ENCODE results near the gene MCAM.

Gene MCAM

GRCh38 chr11:119356349-119357031 lies 39.6 kb upstream of the MCAM start:
- Histone ChIP-seq H3K4me3 (ENCODE audit: low read depth in 1 of 2, low read length in 2 of 2) (peak overlapping the region; percentile 62 to 83), H3K27ac (ENCODE audit: low read depth, low read length) (no peak overlapping the region), H3K27me3 (ENCODE audit: control insufficient read depth in 1 of 2, insufficient read depth in 2 of 2, low read length in 2 of 2) (no peaks in the 10 kb centered on the region), H3K36me3 (ENCODE audit: insufficient read depth, low read length) (no peaks in the 10 kb centered on the region), H3K9ac (ENCODE audit: low read length) (peak overlapping the region; percentile 72), H3K9me3 (ENCODE audit: low read length) (no peaks in the 10 kb centered on the region), H3K4me1 (ENCODE audit: insufficient read depth, low read length) (peaks cover 10% of the 10 kb centered on the region)

- Histone ChIP-seq H3K4me1 (ENCODE audit: insufficient read depth, low read length) (peaks cover 3% of the 10 kb centered on the region), H3K27me3 (ENCODE audit: control insufficient read depth in 1 of 2, insufficient read depth in 2 of 2, low read length in 2 of 2) (no peaks in the 10 kb centered on the region), H3K4me3 (ENCODE audit: low read depth in 1 of 2, low read length in 2 of 2) (no peak overlapping the region), H3K27ac (ENCODE audit: low read depth, low read length) (no peak overlapping the region), H3K36me3 (ENCODE audit: insufficient read depth, low read length) (no peaks in the 10 kb centered on the region), H3K9ac (ENCODE audit: low read length) (no peak overlapping the region), H3K9me3 (ENCODE audit: low read length) (no peaks in the 10 kb centered on the region)
Measured at GRCh38 chr11:119355091-119355843, 38.3 kb upstream of the MCAM start.

DNA sequence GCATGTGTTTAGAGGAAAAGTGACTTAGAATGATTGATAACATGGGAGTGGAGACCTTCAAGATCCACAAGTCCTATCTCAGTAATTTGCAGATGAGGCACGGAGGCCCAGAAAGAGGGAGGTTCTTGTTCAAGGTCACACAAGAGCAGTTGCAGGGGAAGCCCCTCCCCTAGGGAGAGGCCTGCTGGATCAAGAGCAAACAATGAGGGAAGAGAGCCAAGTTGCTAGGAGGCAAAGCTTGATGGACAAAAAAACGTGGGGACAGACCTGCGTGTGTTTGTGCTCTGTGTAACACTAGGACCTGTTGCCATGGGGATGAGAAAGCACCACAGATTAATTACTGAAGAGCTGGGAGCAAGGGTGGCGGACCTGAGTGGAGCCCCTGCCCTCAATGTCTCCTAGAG lies 35.9 kb upstream of the MCAM start:
- Histone ChIP-seq H3K9ac (ENCODE audit: low read length) (no peak overlapping the region), H3K27ac (ENCODE audit: low read depth, low read length) (no peak overlapping the region), H3K36me3 (ENCODE audit: insufficient read depth, low read length) (no peaks in the 10 kb centered on the region), H3K27me3 (ENCODE audit: control insufficient read depth in 1 of 2, insufficient read depth in 2 of 2, low read length in 2 of 2) (no peaks in the 10 kb centered on the region), H3K4me1 (ENCODE audit: insufficient read depth, low read length) (peaks cover 3% of the 10 kb centered on the region), H3K9me3 (ENCODE audit: low read length) (no peaks in the 10 kb centered on the region), H3K4me3 (ENCODE audit: low read depth in 1 of 2, low read length in 2 of 2) (no peak overlapping the region)

DNA sequence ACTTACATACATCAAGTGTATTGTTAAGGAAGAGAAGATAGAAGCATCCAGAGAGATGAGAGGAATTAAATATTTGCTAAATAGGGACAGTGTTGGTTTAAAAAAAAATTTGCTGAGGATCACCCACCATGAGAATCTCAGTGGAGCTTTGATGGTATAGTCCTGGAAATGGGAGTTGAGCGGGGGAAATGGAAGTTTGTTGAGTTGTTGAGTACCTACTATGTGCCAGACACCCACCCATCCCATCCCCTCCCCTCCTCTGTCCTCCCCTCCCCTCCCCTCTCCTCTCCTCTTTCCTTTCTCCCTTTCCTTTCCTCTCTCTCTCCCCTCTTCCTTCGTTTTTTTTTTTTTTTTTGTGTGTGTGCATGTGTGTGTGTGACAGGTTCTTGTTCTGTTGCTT lies 34.3 kb upstream of the MCAM start:
- H3K36me3 ChIP-seq (ENCODE audit: insufficient read depth, low read length): no peaks in the 10 kb centered on the region
- no peak overlapping the region for H3K9ac ChIP-seq (ENCODE audit: low read length)
- peaks cover 3% of the 10 kb centered on the region for H3K4me1 ChIP-seq (ENCODE audit: insufficient read depth, low read length)
- no peak overlapping the region for H3K27ac ChIP-seq (ENCODE audit: low read depth, low read length)
- H3K4me3 ChIP-seq (ENCODE audit: low read depth in 1 of 2, low read length in 2 of 2): no peak overlapping the region
- H3K27me3 ChIP-seq (ENCODE audit: control insufficient read depth in 1 of 2, insufficient read depth in 2 of 2, low read length in 2 of 2): no peaks in the 10 kb centered on the region
- H3K9me3 ChIP-seq (ENCODE audit: low read length): no peaks in the 10 kb centered on the region

- Histone ChIP-seq H3K27me3 (ENCODE audit: control insufficient read depth in 1 of 2, insufficient read depth in 2 of 2, low read length in 2 of 2) (no peaks in the 10 kb centered on the region), H3K4me3 (ENCODE audit: low read depth in 1 of 2, low read length in 2 of 2) (no peak overlapping the region), H3K27ac (ENCODE audit: low read depth, low read length) (no peak overlapping the region), H3K9me3 (ENCODE audit: low read length) (no peaks in the 10 kb centered on the region), H3K36me3 (ENCODE audit: insufficient read depth, low read length) (no peaks in the 10 kb centered on the region), H3K9ac (ENCODE audit: low read length) (no peak overlapping the region), H3K4me1 (ENCODE audit: insufficient read depth, low read length) (no peaks in the 10 kb centered on the region)
Measured at GRCh38 chr11:119350302-119350701, 33.4 kb upstream of the MCAM start.

GRCh38 chr11:119347940-119348605 lies 31.1 kb upstream of the MCAM start:
- no peaks in the 10 kb centered on the region for H3K4me1 ChIP-seq (ENCODE audit: insufficient read depth, low read length)
- no peak overlapping the region for H3K27ac ChIP-seq (ENCODE audit: low read depth, low read length)
- no peak overlapping the region for H3K4me3 ChIP-seq (ENCODE audit: low read depth in 1 of 2, low read length in 2 of 2)
- H3K27me3 ChIP-seq (ENCODE audit: control insufficient read depth in 1 of 2, insufficient read depth in 2 of 2, low read length in 2 of 2): no peaks in the 10 kb centered on the region
- H3K9ac ChIP-seq (ENCODE audit: low read length): no peak overlapping the region
- no peaks in the 10 kb centered on the region for H3K9me3 ChIP-seq (ENCODE audit: low read length)
- no peaks in the 10 kb centered on the region for H3K36me3 ChIP-seq (ENCODE audit: insufficient read depth, low read length)

GRCh38 chr11:119347242-119347641 lies 30.3 kb upstream of the MCAM start:
- Histone ChIP-seq H3K4me1 (ENCODE audit: insufficient read depth, low read length) (no peaks in the 10 kb centered on the region), H3K4me3 (ENCODE audit: low read depth in 1 of 2, low read length in 2 of 2) (no peak overlapping the region), H3K9ac (ENCODE audit: low read length) (no peak overlapping the region), H3K9me3 (ENCODE audit: low read length) (no peaks in the 10 kb centered on the region), H3K27me3 (ENCODE audit: control insufficient read depth in 1 of 2, insufficient read depth in 2 of 2, low read length in 2 of 2) (no peaks in the 10 kb centered on the region), H3K36me3 (ENCODE audit: insufficient read depth, low read length) (no peaks in the 10 kb centered on the region), H3K27ac (ENCODE audit: low read depth, low read length) (no peak overlapping the region)

DNA sequence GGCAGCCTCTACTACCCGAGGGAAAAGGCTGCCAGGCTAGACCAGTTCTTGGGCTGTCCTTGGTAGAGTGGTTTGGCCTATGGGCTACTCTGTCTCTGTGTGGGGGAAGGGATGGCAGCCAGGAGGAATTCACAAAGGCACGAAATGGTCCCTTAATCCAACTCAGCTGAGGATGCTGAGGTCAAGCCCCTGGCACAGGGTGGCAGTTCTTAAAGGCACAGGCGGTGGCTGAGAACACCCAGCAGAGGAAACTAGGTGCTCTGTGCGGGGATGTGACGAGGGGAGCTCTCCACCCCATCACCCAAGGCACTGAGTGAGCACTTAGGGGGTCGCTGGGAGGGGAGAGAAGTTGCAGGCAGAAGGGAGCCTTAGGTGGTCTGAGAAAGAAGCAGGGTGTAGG lies 29.7 kb upstream of the MCAM start, which contains the start of gene MFRP:
TSS of gene MFRP (minus strand) at position 101 of the 400 bp plus-strand sequence. CDS start 192 bp downstream, outside the sequence.
- Histone ChIP-seq H3K9me3 (ENCODE audit: low read length) (no peaks in the 10 kb centered on the region), H3K36me3 (ENCODE audit: insufficient read depth, low read length) (no peaks in the 10 kb centered on the region), H3K27ac (ENCODE audit: low read depth, low read length) (no peak within 1 kb of the TSS), H3K9ac (ENCODE audit: low read length) (no peak within 1 kb of the TSS), H3K4me1 (ENCODE audit: insufficient read depth, low read length) (no peaks in the 10 kb centered on the region), H3K27me3 (ENCODE audit: control insufficient read depth in 1 of 2, insufficient read depth in 2 of 2, low read length in 2 of 2) (no peaks in the 10 kb centered on the region), H3K4me3 (ENCODE audit: low read depth in 1 of 2, low read length in 2 of 2) (no peak within 1 kb of the TSS)

- peaks cover 0 to 6% of the 10 kb centered on the region in 2 donors for H3K27me3 ChIP-seq (ENCODE audit: control insufficient read depth in 1 of 2, insufficient read depth in 2 of 2, low read length in 2 of 2)
- peaks cover 6% of the 10 kb centered on the region for H3K4me1 ChIP-seq (ENCODE audit: insufficient read depth, low read length)
- H3K4me3 ChIP-seq (ENCODE audit: low read depth in 1 of 2, low read length in 2 of 2): no peak overlapping the region
- no peaks in the 10 kb centered on the region for H3K9me3 ChIP-seq (ENCODE audit: low read length)
- no peak overlapping the region for H3K27ac ChIP-seq (ENCODE audit: low read depth, low read length)
- H3K9ac ChIP-seq (ENCODE audit: low read length): no peak overlapping the region
- no peaks in the 10 kb centered on the region for H3K36me3 ChIP-seq (ENCODE audit: insufficient read depth, low read length)
Measured at GRCh38 chr11:119345685-119346084, 28.8 kb upstream of the MCAM start.

DNA sequence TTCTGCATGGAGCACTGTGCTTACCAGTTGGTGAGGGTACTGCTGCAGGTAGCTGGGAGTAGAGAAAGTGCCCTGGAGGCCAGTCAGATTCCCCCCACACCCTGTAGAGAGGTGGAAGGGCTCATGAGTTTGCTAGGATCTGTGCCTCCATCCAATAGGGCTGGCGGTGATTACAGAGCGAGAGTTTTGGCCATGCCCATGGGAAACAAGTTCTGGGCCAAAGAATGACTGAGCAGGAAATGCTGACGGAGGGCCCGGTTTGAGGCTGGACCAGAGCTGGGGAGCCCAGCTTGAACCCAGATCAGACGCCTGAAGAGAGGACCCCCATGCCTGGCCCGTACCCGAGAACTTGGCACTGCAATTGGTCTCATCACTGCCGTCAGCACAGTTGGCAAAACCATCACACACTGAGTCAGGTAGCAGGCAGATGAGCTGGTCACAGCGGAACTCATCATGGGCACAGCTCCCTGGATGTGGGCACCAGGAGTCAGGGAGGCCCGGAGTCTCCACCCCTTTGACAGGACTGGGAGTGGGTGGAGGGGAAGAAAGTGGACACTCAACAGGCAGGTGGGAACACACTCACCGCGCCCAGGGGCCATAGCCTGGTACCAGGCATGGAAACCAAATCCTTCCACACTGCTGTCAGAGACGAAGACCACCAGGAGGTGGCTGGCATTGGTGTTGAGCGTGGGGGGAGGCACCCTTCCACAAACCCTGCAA lies 27.5 kb upstream of the MCAM start:
- Histone ChIP-seq H3K4me1 (ENCODE audit: insufficient read depth, low read length) (peaks cover 7% of the 10 kb centered on the region), H3K27ac (ENCODE audit: low read depth, low read length) (no peak overlapping the region), H3K36me3 (ENCODE audit: insufficient read depth, low read length) (no peaks in the 10 kb centered on the region), H3K9ac (ENCODE audit: low read length) (no peak overlapping the region), H3K27me3 (ENCODE audit: control insufficient read depth in 1 of 2, insufficient read depth in 2 of 2, low read length in 2 of 2) (peaks cover 0 to 9% of the 10 kb centered on the region in 2 donors), H3K9me3 (ENCODE audit: low read length) (no peaks in the 10 kb centered on the region), H3K4me3 (ENCODE audit: low read depth in 1 of 2, low read length in 2 of 2) (no peak overlapping the region)

DNA sequence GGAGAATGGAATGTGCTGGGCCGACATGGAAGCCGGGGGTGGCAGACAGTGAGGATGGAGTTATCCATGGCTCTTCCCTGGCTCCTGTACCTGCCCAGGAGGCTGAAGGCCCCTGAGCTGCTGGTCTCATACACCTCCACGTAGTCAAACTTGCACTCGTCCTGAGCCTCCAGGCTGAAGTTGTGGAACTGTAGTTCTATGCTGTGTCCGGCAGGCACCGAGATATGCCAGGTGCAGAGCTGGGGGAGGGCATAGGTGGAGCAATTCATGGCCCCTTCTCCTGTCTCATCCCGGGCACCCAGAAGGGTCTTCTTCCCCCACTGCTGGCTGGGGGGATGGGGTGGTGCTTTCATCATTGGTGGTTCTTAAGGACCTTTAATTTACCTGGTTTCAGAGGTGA lies 26.8 kb upstream of the MCAM start:
- no peaks in the 10 kb centered on the region for H3K9me3 ChIP-seq (ENCODE audit: low read length)
- no peaks in the 10 kb centered on the region for H3K36me3 ChIP-seq (ENCODE audit: insufficient read depth, low read length)
- H3K9ac ChIP-seq (ENCODE audit: low read length): no peak overlapping the region
- H3K27ac ChIP-seq (ENCODE audit: low read depth, low read length): no peak overlapping the region
- H3K4me3 ChIP-seq (ENCODE audit: low read depth in 1 of 2, low read length in 2 of 2): no peak overlapping the region
- H3K27me3 ChIP-seq (ENCODE audit: control insufficient read depth in 1 of 2, insufficient read depth in 2 of 2, low read length in 2 of 2): peaks cover 0 to 11% of the 10 kb centered on the region in 2 donors
- peaks cover 14% of the 10 kb centered on the region for H3K4me1 ChIP-seq (ENCODE audit: insufficient read depth, low read length)

Measured in muscle layer of colon (tissue), 2 donors.